Measurements from ENCODE around the gene ZFPL1.
A peak's percentile ranks its signal among the peaks of the same experiment; 100 is the strongest.

The ZFPL1 gene

DNA sequence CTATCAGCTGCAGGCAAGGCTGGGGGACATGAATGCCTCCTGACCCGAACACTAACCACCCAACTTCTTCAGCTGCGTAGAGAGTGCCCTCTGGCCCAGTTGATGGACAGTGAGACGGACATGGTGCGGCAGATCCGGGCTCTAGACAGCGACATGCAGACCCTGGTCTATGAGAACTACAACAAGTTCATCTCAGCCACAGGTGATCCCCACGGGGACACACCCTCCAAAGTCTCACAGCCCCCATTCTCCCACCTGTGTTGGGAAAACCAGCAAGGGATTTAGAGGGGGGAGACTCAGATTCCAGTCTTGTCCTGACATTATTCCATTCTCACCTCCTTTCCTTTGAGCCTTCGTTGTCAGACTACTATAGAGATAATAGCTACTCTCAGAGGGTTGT, 12.9 kb downstream of the ZFPL1 start:
- no peak for DNase-seq

DNA sequence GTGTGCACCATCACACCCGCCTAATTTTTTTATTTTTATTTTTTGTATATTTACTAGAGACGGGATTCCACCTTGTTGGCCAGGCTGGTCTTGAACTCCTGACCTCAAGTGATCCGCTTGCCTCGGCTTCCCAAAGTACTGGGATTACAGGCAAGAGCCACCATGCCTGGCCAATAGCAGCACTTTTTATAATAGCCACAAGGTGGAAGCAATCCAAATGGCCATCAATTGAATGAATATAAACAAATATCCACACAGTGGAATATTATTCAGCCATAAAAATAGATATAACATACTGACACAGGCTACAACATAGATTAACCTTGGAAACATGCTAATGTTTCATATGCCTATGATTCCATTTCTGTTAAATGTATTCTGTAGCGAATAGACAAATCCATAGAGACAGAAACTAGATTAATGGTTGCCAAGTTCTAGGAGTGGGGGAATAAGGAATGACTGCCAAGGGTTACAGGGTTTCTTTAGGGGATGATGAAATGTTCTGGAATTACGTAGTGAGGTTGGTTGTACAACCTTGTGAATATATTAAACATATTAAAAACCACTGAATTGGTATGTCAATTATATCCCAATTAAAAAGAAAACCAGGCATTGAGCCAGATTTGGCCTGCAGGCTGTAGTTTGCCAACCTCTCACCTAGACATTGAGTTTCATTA, 16.8 kb downstream of the ZFPL1 start:
- no peak for DNase-seq

DNA sequence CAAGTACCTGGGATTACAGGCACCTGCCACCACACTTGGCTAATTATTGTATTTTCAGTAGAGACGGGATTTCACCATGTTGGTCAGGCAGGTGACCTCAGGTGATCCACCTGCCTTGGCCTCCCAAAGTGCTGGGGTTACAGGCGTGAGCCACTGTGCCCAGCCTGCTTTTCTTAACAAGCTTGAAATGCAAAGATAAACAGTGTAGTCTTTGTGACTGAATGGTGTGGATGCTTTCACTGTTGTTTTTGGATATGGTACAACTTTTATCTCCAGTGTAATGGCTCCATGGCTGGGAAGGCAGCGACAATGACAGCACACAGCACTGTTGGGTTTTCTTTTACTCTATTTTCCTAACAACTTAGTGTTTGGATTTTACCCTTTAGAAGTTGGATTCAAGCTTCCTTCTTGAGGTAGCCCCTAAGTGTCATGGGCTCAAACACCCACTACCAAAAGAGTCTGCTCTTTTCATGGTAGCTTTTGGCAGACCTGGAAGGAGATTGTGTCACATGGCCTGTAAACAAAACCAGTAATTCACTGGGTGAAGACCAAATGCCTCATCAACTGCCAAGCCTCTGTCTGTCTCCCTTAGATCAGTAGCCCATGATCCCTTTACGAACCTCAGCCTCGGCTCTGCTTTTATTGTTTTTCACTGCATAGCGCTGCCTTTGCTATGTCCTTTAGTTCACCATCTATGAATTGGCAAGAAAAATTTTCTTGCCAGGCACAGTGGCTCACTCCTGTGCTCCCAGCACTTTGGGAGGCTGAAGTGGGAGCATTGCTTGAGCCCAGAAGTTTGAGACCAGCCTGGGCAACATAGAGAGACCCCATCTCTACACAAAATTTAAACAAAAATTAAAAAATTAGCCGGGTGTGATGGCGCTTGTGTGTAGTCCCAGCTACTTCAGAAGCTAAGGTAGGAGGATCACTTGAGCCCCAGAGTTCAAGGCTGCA, 18.4 kb downstream of the ZFPL1 start:
- no peak for DNase-seq

DNA sequence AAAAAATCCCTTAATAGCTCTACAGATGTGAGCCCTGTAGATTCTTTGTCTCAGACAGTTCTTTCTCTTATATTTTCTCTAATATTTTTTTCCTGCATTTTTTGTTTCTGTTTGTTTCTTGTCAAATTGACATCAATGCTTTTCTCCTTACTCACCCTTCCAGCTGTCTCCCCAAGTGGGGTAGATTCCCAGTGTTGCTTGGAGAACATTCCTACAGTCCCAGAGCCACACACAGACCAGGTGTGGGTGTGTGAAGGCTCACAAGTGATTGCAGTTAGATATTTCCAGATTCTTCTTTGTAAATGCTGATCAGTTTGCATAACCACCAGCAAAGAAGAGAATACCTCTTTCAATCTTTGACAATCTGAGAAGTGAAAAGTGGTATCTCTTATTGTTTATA, 19.5 kb downstream of the ZFPL1 start:
- DNase-seq, result no peak

DNA sequence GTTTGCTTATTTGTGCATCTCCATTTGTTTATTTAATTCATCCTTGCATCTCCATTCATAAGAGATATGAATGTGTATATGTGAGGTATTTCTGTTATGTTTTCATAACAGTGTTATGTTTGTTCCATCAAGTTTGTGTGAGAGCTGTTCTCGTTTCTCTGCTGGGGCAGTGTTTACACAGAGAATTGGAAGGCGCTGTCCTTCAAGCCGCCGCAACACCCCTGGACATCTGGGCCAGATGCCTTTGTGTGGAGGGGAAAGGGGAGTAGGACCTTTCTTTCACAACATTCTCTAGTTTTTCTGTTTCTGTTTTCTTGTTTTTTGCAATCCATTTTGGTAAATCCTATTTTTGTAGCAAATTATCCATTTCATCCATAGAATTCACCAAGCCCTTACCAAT, 20.6 kb downstream of the ZFPL1 start:
- DNase-seq, result no peak

DNA sequence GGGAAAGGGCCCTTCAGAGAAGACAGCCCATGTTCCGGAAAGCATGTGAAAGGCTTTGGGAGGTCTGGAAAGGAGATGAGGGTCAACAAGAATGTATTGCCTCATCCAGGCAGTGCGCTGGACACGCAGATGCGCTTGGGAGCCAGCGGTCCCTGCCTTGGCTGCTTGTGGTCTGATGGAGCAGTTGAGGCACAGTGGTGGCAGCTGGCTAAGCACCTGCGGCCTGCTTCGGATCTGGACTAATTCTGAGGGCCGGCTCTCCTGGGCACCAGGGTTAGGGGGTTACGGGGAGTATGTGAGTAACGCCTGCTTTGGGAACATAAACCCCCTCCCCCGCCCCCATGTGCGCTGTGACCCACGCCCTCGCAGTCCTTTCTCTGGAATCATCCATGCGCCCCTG, 23.1 kb downstream of the ZFPL1 start:
- DNase-seq, result no peak

DNA sequence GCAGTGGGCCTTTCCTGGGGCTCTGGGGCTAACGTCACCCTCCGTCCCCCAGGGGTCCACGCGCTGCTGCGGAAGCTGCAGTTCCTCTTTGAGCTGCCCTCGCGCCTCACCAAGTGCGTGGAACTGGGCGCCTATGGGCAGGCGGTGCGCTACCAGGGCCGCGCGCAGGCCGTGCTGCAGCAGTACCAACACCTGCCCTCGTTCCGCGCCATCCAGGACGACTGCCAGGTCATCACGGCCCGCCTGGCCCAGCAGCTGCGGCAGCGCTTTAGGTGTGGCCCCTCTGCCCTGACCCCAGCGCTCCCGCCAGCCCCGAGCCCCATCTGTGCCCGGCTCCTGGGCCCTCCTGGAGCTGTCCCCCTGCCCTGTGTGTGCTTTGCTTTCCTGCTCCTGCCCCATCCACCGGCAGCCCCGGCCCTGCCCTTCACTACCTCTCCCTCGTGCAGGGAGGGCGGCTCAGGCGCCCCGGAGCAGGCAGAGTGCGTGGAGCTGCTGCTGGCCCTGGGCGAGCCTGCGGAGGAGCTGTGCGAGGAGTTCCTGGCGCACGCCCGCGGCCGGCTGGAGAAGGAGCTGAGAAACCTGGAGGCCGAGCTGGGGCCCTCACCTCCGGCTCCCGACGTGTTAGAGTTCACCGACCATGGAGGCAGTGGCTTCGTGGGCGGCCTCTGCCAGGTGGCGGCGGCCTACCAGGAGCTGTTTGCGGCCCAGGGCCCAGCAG, 23.9 kb downstream of the ZFPL1 start:
- DNase-seq, result no peak

DNA sequence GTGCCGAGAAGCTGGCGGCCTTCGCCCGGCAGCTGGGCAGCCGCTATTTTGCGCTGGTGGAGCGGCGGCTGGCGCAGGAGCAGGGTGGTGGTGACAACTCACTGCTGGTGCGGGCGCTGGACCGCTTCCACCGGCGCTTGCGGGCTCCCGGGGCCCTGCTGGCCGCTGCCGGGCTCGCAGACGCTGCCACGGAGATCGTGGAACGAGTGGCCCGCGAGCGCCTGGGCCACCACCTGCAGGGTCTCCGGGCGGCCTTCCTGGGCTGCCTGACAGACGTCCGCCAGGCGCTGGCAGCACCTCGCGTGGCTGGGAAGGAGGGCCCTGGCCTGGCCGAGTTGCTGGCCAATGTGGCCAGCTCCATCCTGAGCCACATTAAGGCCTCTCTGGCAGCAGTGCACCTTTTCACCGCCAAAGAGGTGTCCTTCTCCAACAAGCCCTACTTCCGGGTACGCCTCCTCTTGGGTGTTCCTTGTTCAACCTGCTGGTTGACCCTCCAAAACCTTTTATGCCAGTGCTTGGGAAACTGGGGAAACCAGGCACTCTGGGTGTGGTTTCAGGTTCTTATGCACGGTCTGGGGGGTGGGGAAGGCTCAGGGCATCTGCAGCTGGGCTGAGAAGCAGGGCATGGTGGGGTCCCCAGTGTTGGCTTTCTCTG, 24.6 kb downstream of the ZFPL1 start:
- DNase-seq, result no peak

DNA sequence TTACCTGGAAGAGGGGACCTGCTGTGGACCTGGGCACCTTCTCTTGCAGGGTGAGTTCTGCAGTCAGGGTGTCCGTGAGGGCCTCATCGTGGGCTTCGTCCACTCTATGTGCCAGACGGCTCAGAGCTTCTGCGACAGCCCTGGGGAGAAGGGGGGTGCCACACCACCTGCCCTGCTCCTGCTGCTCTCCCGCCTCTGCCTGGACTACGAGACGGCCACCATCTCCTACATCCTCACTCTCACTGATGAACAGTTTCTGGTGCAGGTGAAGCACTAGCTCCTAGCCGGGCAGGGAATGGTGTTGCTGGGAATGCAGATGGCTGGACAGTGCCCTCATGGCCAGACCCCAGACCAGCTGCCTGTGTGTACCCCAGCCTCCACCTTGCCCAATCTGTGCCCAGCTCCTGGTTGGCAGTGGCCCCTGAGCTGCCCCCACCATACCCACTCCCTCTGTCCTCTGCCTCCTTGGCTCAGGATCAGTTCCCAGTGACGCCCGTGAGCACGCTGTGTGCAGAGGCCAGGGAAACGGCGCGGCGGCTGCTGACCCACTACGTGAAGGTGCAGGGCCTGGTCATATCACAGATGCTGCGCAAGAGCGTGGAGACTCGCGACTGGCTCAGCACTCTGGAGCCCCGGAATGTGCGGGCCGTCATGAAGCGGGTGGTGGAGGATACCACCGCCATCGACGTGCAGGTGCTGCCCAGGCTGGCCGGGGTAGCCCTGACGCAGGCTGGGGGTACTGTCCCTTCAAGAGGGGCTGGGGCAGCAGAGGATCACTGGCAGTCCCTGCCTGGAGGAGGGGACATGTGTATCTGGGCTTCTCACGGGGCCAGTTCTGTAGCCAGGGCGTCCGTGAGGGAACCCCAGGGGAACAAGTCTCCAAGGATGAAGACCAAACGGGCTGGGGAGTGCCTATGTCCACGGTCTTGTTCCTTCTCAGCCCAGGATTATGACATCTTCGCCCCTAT, 25.5 kb downstream of the ZFPL1 start:
- DNase-seq, result no peak

DNA sequence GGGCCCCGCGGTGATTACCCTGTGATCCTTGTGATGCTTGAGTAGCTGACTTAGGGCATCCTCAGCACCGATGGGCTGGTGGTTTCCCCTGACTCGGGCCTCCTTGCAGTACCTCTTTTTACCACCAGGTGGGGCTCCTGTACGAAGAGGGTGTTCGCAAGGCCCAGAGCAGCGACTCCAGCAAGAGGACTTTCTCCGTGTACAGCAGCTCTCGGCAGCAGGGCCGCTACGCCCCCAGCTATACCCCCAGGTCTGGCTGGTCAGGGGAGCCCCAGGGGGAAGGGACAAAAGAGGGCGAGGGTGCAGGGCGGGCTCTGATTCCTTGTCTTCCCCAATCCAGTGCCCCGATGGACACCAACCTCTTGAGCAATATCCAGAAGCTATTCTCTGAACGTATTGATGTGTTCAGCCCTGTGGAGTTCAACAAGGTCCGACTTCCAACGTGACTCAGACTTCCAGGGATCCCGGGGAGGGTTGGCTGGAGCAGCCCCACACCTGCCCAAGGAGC, 26.4 kb downstream of the ZFPL1 start:
- DNase-seq, result peak; percentile 94

DNA sequence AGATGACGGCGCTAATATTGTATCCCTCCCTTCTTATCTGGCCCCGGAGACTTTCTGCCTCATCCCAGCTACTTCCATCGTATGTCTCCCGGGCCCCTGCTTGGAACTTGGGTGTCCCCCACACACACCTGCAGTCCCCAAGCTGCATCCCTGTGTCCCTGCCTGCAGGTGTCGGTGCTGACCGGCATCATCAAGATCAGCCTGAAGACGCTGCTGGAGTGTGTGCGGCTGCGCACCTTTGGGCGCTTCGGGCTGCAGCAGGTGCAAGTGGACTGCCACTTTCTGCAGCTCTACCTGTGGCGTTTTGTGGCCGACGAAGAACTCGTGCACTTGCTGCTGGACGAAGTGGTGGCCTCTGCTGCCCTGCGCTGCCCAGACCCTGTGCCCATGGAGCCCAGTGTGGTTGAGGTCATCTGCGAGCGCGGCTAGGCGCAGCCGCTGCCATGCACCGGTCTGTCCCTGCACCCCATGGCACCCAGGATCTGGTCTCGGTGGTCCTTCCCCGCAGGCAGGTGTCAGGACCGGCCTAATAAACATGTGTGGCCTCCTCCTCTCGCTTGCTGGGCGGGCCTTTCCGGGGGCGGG, 27.2 kb downstream of the ZFPL1 start:
- no peak for DNase-seq

DNA sequence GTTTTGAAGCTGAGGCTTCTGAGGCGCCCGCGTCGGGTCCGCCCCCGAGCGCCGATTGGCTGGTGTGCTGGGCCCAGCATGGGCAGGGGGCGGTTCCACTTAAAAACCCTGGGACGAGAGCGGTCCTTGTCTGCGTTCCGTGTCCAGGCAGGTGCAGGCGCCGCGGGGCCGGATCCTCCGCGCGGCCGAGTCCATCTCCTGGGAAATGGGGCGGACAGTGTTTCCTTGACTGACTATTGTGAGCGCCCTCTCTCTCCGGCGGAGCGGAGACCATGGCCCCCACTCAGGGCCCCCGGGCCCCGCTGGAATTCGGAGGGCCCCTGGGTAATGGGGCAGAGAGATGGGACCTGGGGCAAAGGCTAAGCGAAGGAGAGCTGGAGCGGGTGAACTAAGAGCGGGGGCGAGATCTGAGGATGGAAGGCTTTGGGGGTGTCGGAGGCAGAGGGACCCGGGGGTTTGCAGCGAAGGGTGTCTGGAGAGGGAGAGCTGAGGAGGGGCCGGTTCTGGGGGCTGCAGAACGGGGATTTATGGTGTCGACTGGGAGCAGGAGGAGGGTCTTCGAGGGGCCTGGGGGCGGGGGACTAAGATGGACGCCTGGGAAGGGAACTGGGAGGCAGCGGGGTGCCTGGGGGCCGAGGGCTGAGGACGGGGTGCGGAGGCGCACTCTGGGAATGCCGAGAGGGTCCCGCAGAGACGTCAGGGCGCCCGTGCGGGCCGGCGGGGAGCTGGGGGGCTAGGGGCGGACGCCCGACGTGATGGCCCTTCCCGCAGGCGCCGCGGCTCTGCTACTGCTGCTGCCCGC, 27.9 kb downstream of the ZFPL1 start, which contains the start of gene TM7SF2:
Gene TM7SF2 (plus strand): TSS at position 129 of the 802 bp plus-strand sequence. CDS start 144 bp downstream, at position 273.
- DNase-seq, result peak; percentile 99

DNA sequence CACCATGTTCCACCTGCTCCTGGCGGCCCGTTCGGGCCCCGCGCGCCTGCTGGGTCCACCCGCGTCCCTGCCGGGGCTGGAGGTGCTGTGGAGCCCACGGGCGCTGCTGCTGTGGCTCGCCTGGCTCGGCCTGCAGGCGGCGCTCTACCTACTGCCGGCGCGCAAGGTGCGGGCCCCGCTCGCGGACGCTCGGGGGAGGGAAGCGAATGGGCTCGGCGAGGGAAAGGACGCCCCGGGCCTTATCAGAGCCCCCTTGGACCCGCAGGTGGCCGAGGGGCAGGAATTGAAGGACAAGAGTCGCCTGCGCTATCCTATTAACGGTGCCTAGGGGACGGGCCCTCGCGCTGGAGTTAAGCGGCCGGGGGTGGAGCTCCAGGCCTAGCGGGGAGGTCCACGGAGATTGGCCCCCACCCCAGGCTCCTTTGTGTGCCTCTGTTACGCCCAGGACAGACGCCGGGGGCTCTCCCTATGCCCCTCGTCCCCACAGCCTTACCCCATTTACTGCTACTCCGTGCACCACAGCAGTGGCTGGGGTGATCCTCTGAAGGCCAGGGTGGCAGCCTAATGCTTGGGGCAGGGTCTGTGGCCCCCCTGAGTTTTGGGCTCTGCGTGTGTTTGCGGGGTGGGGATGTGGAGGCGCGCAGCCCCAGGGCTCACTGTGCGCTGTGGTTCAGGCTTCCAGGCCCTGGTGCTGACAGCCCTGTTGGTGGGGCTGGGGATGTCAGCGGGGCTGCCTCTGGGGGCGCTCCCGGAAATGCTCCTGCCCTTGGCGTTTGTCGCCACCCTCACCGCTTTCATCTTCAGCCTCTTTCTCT, 28.7 kb downstream of the ZFPL1 start:
- DNase-seq, result peak; percentile 87

DNA sequence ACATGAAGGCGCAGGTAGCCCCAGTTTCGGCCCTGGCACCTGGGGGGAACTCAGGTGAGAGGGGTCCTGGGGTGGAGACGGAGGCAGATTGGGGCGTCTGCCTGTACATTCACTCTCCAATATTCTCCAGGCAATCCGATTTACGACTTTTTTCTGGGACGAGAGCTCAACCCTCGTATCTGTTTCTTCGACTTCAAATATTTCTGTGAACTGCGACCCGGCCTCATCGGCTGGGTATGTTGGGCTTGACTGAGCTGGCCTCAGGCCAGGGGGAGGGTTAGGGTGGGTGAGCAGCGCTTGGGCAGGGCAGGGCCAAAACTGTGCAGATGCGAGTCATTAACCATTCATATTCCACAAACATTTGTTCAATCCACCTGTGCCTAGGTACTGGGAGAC, 29.3 kb downstream of the ZFPL1 start:
- no peak for DNase-seq

DNA sequence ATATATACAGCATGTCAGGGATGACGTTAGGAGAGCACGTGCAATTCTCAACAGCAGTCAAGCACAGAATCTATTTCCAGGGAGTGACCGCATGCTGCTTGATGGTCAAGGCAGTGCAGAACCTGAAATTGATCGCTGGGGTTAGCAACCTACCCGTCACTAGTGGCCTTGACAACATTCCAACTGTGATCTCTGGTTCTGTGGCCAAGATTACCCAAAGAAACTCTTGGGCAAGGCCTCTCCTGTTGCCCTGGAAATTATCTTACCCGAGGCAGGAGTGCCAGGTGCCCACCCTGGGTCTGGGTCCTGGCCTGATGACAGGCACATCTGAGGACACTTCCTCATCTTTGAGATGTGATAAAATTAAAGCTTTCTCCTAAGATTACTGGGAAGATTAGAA, 29.8 kb downstream of the ZFPL1 start:
- no peak for DNase-seq

DNA sequence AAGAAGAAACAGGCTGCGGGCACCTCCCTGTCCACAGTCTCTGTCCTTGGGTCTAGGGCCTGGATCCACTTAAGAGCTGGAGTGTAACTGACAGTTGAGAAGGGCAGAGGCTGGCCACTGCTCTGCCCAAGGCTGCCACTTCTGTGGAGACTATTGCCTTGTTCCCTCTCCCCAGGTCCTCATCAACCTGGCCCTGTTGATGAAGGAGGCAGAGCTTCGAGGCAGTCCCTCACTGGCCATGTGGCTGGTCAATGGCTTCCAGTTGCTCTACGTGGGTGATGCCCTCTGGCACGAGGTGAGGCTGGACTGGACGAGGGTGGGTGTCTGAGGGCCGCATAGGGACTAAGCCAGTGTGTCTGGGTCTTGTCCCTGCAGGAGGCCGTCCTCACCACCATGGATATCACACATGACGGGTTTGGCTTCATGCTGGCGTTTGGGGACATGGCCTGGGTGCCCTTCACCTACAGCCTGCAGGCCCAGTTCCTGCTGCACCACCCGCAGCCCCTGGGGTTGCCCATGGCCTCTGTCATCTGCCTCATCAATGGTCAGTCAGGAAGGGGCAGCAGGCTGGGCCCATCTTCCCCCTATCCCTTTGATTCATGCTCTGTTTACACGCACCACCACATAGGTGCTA, 30.6 kb downstream of the ZFPL1 start:
- DNase-seq, result no peak

DNA sequence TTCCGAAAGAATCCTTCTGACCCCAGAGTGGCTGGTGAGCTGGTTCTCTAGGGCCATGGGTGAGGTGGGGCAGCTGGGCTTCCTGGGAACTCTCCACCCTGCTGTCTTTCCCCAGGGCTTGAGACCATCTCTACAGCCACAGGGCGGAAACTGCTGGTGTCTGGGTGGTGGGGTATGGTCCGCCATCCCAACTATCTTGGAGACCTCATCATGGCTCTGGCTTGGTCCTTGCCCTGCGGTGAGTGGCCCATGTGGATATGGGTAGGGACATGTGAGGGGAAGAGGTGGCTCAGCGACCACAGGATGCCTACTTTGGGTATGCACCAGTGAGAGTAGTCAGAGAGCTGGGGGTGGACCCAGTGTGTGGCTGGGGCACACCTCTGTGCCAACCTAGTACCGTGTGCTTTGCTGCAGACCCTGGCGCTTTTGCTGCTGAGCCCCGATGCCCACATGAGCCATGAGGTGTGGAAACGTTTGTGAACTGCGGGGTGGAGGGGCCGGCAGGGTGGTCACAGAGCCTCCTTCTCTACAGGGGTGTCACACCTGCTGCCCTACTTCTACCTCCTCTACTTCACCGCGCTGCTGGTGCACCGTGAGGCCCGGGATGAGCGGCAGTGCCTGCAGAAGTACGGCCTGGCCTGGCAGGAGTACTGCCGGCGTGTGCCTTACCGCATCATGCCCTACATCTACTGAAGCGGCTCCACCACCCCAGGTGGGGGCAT, 31.5 kb downstream of the ZFPL1 start:
- DNase-seq, result no peak
